Testis (tissue), 2 donors: ENCODE measurements around the gene PHLDA3.

Experiments used
- POLR2A ChIP-seq: fragments of 450-650 bp; IDR thresholded peaks from one replicate; pipeline ENCODE4 v1.6.1; 2017; ENCODE audit warnings: antibody characterized with exemption, mild to moderate bottlenecking, moderate library complexity
- TF ChIP-seq, protein P1 (sequence below), 3 experiments: fragments of 450-650 bp in 2 of 3; fragments of 200-600 bp in 1 of 3; sonication (generic) in 1 of 3; IDR thresholded peaks; one replicate each; pipeline ENCODE4 v1.5.1; 2016 to 2019; ENCODE audit warnings: antibody characterized with exemption in 3 of 3, mild to moderate bottlenecking in 2 of 3, moderate library complexity in 1 of 3

DNA sequence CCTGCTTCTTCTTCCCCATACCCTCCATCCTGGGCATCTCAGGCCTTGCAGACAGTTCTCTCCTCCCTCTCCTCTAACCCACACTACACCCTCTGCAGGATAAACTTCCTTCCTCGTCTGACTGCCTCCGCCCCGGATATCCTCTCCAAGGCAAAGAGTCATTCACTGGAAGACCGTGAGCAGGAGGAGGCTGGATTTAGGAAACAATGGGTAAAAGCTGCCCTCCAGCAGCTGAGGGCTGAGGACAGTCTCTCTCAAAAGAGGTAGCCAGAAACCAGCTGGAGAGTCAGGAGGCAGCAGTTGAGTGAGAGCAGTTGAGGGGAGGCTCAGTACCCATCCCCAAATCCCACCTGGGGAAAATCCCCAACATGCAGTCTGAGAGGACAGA, 36.5 kb upstream of the PHLDA3 start:
- TF ChIP-seq, protein P1, sequence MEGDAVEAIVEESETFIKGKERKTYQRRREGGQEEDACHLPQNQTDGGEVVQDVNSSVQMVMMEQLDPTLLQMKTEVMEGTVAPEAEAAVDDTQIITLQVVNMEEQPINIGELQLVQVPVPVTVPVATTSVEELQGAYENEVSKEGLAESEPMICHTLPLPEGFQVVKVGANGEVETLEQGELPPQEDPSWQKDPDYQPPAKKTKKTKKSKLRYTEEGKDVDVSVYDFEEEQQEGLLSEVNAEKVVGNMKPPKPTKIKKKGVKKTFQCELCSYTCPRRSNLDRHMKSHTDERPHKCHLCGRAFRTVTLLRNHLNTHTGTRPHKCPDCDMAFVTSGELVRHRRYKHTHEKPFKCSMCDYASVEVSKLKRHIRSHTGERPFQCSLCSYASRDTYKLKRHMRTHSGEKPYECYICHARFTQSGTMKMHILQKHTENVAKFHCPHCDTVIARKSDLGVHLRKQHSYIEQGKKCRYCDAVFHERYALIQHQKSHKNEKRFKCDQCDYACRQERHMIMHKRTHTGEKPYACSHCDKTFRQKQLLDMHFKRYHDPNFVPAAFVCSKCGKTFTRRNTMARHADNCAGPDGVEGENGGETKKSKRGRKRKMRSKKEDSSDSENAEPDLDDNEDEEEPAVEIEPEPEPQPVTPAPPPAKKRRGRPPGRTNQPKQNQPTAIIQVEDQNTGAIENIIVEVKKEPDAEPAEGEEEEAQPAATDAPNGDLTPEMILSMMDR (IDR thresholded peaks at IDR 0.05), result no peak
- no peak for TF ChIP-seq POLR2A
